ENCODE data around the gene CNIH3.

DNA sequence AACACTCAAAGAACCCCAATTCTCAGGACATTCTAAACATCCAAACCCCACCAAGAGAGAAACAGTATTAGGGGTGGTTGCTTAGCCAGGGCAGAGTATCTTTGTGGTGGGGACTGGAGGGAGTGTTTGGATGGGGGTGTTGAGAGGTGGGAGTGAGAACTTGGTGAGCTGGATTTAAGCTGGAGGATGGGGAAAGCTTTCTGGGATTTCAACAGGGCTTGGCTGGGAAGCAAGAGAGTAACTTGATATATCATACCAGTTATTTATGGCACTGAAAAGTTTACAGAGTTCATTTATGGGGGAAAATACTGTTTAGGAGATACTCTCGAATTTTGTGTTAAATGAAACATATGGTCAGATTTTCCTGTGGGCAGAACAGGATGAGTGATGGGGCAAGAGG, 6.8 kb upstream of the CNIH3 start:
- no peak for TF ChIP-seq POLR2A (IDR thresholded peaks at IDR 0.05)
- TF ChIP-seq, protein P1, sequence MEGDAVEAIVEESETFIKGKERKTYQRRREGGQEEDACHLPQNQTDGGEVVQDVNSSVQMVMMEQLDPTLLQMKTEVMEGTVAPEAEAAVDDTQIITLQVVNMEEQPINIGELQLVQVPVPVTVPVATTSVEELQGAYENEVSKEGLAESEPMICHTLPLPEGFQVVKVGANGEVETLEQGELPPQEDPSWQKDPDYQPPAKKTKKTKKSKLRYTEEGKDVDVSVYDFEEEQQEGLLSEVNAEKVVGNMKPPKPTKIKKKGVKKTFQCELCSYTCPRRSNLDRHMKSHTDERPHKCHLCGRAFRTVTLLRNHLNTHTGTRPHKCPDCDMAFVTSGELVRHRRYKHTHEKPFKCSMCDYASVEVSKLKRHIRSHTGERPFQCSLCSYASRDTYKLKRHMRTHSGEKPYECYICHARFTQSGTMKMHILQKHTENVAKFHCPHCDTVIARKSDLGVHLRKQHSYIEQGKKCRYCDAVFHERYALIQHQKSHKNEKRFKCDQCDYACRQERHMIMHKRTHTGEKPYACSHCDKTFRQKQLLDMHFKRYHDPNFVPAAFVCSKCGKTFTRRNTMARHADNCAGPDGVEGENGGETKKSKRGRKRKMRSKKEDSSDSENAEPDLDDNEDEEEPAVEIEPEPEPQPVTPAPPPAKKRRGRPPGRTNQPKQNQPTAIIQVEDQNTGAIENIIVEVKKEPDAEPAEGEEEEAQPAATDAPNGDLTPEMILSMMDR (IDR thresholded peaks at IDR 0.05) = no peak
